ENCODE results near the gene SCUBE1.

Gene SCUBE1

DNA sequence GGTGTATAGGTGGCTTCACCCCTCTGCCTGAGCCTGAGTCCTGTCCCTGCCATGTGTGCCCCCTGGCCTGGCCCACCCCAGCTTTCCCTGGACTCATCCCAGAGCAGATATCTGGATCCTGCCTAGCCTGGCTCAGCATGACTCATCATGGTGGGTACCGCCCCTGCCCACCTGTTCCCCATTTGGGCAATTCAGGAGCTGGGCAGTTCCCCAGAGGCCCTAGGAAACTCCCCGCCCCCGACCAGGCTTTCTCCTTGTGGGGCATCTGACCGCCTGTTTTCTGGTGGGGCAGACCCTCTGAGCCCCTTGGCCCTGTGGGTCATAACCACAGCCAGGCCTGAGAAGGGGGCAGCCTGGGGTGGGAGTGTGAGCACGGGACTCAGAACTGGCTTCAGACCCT lies 187.4 kb downstream of the SCUBE1 start:
- no peak for DNase-seq (ENCODE audit: low read depth)

GRCh38 chr22:43154887-43155536 lies 188.2 kb downstream of the SCUBE1 start:
- DNase-seq (ENCODE audit: low read depth): no peak

DNA sequence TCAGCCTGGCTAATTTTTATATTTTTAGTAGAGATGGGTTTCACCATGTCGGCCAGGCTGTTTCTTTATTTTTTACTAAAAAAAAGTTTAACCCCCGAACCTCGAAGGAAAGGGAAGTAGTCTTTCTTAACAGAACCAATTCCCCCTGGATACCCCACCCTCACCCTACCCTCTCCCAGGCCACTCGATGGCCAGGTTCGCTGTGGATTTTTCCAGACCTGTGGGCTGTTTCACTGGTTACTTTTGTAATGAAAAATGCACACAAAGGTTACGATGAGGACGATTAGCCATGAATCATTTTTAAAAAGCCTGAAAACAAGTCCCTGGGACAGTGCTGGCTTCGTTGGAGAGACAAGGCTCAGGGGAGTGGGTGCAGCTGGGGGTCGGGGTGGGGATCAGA lies 189.3 kb downstream of the SCUBE1 start:
- no peak for DNase-seq (ENCODE audit: low read depth)

DNA sequence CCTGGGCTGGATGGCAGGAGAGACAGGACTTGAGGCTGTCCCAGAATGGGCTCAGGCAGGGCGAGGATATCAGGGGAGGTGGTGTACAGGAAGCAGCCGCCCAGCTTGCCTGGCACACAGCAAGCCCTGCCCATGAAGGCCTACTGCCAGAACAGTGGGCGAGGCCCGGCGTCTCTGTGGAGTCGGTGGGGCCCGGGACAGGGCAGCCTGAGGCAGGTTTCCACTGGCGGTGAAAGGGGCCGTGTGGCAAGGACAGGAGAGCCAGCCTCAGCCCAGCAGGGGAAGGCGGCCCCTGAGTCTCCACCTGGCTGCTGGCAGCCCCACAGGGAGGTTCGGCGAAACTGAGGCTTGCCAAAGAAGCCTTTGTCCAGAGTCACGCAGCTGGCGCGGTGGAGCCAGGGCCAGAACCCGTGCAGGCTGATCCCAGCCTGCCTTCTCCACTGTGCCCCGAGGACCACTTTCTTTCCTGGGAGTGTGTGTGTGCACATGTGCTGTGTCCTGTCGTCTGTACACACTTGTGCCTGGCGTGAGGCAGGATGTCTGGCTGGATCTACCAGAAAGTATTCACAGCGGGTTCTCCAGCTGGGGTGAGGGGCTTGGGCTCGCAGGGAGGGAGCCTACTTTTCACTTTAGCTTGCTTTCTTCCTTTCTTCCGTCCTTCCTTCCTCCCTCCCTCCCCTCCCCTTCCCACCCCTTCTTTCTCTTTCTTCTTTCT lies 190.7 kb downstream of the SCUBE1 start:
- DNase-seq (ENCODE audit: low read depth): no peak

DNA sequence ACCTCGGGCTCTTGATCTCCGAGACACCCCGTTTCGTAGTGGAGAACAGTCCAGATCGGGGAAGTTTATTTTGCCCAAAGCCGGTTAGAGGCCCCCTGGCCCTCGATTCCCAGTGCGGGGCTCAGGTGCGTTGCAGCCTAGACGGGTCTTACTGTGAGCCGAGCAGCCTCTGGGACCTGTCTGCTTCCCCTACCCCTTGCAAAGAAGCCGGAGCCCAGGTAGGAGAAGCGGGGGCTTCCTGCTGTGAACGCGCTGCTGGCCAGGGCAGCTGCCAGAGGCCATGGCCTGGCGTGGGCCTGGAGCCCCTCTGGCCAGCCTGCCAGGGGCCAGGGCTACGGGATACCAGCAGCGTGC lies 191.2 kb downstream of the SCUBE1 start:
- DNase-seq (ENCODE audit: low read depth): no peak

GRCh38 chr22:43151251-43152002 lies 191.7 kb downstream of the SCUBE1 start, which contains the start of gene TSPO:
TSS of gene TSPO (plus strand) at chr22:43151559. CDS start at chr22:43159239, 7,680 bp downstream.
- peak; percentile 45 for DNase-seq (ENCODE audit: low read depth)

GRCh38 chr22:43150731-43151206 lies 192.4 kb downstream of the SCUBE1 start:
- DNase-seq (ENCODE audit: low read depth): no peak

DNA sequence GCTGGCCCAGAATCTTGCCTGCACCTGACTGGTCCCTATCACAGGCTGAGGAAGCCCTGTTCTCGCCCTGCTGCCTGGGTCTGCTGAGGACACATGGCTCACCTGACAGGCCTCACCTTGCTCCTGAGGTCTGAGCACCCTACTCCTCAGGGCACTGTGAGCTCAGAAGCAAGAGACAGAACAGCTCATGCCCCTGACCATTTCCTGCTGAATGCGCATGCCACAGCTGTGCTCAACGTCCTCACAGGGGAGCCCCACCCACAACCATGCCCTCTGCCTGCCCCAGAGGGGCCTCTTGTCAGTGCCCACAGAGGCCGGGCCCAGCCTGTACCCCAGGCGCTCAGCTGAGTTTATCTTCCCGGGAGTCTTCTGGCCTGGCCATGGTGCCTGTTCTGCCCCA lies 194.6 kb downstream of the SCUBE1 start:
- DNase-seq (ENCODE audit: low read depth): no peak

DNA sequence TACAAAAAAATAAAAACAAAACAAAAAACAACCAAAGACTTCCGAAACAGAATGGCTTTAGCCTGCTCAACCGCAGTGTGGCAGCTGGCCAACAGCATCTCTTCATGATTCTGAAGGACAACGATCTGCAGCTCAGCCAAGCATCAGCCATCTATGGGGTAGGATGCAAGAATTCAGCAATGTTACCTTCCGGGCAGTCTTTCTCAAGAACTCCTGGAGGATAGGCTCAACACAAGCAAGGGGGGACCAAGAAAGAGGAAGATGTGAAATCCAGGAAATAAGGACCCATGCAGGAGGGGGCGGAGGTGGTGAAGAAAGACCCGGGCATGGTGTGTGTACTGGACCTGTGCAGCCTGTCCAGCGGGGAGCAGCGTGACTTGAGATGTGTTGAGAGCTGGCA lies 195.4 kb downstream of the SCUBE1 start:
- DNase-seq (ENCODE audit: low read depth): no peak
